ENCODE data around the gene ZNF518A.

DNA sequence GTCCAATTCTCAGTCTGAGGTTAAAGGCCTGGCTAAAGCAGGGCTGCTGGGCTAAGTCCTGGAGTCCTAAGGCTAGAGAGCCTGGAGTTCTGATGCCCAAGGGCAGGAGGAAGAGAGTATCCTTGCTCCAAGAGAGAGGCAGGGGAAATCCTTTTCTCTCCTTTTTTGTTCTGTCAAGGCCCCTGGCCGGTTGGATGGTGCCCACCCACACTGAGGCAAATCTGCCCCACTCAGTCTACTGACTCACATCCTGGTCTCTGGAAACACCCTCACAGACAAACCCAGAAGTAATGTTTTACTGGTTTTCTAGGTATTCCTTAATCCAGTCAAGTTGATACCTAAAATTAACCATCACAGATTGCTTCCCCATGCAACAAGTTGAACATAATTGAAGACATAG is 23.0 kb downstream of the ZNF518A start:
- TF ChIP-seq LEF1 (IDR thresholded peaks at IDR 0.05; ENCODE audit: borderline replicate concordance) = no peak
- TF ChIP-seq CTBP1 (IDR thresholded peaks at IDR 0.05; ENCODE audit: borderline replicate concordance) = no peak

Measured in HEK293T (cell line).